HEK293T (cell line): ENCODE results near the gene NHLRC2.

Source experiments
- ARNT ChIP-seq: fragments of 450-650 bp; IDR thresholded peaks from 2 replicates; pipeline ENCODE4 v1.6.1; 2017; ENCODE audit warnings: mild to moderate bottlenecking
- BHLHE40 ChIP-seq: fragments of 450-650 bp; IDR thresholded peaks from 2 replicates; pipeline ENCODE4 v1.6.1; 2016; ENCODE audit warnings: mild to moderate bottlenecking, moderate library complexity, borderline replicate concordance
- CTBP1 ChIP-seq: fragments of 450-650 bp; IDR thresholded peaks from 2 replicates; pipeline ENCODE4 v1.6.1; 2016; ENCODE audit warnings: borderline replicate concordance
- FOXA1 ChIP-seq: fragments of 450-650 bp; IDR thresholded peaks from 2 replicates; pipeline ENCODE4 v1.6.1; 2016; ENCODE audit warnings: mild to moderate bottlenecking
- FOXK2 ChIP-seq: fragments of 450-650 bp; IDR thresholded peaks from 2 replicates; pipeline ENCODE4 v1.6.1; 2016; ENCODE audit warnings: mild to moderate bottlenecking
- HDGF ChIP-seq: fragments of 450-650 bp; IDR thresholded peaks from 2 replicates; pipeline ENCODE4 v1.6.1; 2017; ENCODE audit warnings: antibody characterized with exemption, borderline replicate concordance
- L3MBTL2 ChIP-seq: fragments of 450-650 bp; conservative IDR thresholded peaks from 2 replicates; pipeline ENCODE4 v1.6.1; 2016; ENCODE audit warnings: mild to moderate bottlenecking
- LEF1 ChIP-seq: fragments of 450-650 bp; IDR thresholded peaks from 2 replicates; pipeline ENCODE4 v1.6.1; 2017; ENCODE audit warnings: mild to moderate bottlenecking, borderline replicate concordance
- NFRKB ChIP-seq: fragments of 450-650 bp; IDR thresholded peaks from 2 replicates; pipeline ENCODE4 v1.6.1; 2016; ENCODE audit warnings: mild to moderate bottlenecking, moderate library complexity
- PKNOX1 ChIP-seq: fragments of 450-650 bp; IDR thresholded peaks from 2 replicates; pipeline ENCODE4 v1.6.1; 2016
- SUZ12 ChIP-seq: fragments of 450-650 bp; IDR thresholded peaks from 2 replicates; pipeline ENCODE4 v1.6.1; 2016; ENCODE audit warnings: mild to moderate bottlenecking
- TARDBP ChIP-seq: fragments of 450-650 bp; IDR thresholded peaks from 2 replicates; pipeline ENCODE4 v1.6.1; 2016

- TF ChIP-seq SUZ12 (no peak), LEF1 (no peak), FOXA1 (no peak), FOXK2 (no peak), TARDBP (no peak), PKNOX1 (no peak), ARNT (no peak), HDGF (no peak), CTBP1 (no peak), L3MBTL2 (no peak), BHLHE40 (no peak), NFRKB (no peak)
These were observed 46.3 kb upstream of the NHLRC2 start for GRCh38 chr10:113808168-113808567.
